ENCODE results near the gene WDR37.

DNA sequence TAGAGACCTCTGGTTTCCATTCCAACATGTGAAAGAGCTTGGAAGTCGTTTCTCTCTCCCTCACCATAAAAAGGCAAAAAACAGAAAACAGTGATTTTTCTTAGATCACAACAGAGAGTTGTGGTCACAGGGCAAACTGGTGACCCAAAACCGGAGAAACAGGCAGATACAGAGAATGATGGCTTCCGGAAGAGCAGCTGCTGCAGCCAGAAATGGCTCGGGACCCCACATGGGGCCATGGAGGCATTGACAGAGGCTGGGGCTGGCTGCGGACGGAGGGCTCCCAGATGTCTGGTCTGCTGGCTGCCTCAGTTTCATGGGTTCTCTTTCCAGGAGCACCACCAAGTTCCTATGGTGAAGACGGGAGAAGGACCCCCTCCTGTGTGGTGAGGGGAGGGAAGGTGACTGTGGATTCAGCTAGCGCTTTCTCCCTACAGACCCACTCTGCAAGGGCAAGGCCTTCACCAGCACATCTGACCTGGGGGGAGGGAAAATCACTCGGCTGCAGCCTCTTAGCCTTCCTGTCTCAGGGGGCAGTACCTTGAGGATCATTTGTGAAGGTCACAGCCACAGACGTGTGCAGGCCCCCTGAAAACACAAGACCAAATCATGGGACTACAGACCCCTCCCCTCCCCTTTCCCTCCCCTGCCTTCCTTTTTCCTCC, 81.4 kb downstream of the WDR37 start:
- TF ChIP-seq POLR2A (IDR thresholded peaks at IDR 0.05) = no peak
- TF ChIP-seq CTCF (IDR thresholded peaks at IDR 0.05) = no peak
- no peak for TF ChIP-seq POLR2AphosphoS5 (IDR thresholded peaks at IDR 0.05)

Data from prostate gland (tissue), 2 donors.